Stimulated activated CD4-positive, alpha-beta T cell treated with anti-CD3 and anti-CD28 coated beads, Interleukin-4, amount 100 ng/mL, for 4 hours (primary cell): ENCODE results near the gene SMARCE1.
"Not testable (repeated sequence)": the region's sequence is repeated elsewhere in the genome, so short reads cannot be mapped to it uniquely, and the experiment has no call there.

ENCODE experiments used
- DNase-seq, 2 experiments: peaks; one replicate each; pipeline ENCODE4 v3.0.0-alpha.2; 2020

The SMARCE1 gene

DNA sequence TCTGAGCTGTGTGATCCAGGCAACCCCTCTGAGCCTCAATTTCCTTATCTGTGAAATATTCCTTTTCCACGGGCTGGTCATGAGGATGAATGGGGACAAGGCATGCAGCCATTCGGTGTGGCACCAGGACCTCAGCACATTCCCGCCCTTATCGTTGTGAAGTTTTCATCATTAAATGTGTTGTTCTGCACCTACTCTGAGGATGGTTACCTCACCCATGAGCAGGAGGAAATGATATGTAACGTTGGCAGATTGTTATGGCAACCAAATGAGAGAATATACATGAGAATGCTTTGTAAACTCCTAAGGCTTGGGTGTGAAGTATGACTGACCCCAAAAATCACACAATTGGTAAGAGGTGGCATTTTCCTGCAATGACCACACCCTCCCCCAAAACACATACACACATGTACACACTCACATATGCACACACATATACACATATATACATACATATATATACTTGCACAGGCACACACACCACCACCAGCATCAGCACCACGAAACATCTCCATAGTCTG, 39.5 kb downstream of the SMARCE1 start:
- DNase-seq, result no peak

GRCh38 chr17:40607641-40608040, 40.0 kb downstream of the SMARCE1 start:
- DNase-seq, result no peak

- DNase-seq, result no peak
These were observed 40.9 kb downstream of the SMARCE1 start for GRCh38 chr17:40606548-40607353.

GRCh38 chr17:40605306-40605705, 42.3 kb downstream of the SMARCE1 start:
- peak; percentile 50 to 82 for DNase-seq

DNA sequence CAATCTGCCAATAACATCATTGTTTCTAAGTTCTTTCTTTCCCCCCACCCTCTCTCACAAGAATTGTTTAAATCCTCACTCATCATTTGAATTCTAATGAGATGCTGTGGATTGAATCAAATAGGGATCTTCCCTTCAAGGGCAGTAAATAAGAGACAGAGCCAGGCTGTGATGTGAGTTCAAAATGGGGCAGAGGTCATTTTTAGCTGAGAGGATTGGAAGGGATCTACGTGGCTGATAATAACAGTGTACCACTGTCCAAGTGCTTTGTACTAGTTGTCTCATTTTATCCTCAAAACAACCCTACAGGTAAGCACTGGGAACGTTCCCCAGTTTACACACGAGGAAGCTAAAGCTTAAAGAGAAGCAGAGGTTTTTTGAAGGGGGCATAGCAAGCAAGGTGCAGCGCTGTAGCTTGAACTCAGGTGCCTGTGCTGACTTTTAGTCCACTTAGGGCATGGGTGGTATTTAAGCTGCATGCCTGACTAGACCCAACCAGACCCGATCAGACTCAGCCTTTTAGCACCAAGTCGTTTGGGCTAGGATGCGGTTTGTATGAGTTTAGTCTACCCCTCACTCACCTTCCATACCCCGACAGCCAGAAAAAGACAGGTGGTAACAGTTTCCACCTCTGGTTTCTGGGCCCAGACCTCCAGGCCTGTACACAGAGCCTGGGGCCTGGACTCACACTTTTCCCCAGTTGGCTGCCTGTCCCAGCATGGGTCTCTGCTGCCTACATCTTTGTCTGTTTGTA, 43.1 kb downstream of the SMARCE1 start:
- no peak for DNase-seq

GRCh38 chr17:40602445-40603443, 44.9 kb downstream of the SMARCE1 start:
- DNase-seq, result peak; percentile 57 to 60

DNA sequence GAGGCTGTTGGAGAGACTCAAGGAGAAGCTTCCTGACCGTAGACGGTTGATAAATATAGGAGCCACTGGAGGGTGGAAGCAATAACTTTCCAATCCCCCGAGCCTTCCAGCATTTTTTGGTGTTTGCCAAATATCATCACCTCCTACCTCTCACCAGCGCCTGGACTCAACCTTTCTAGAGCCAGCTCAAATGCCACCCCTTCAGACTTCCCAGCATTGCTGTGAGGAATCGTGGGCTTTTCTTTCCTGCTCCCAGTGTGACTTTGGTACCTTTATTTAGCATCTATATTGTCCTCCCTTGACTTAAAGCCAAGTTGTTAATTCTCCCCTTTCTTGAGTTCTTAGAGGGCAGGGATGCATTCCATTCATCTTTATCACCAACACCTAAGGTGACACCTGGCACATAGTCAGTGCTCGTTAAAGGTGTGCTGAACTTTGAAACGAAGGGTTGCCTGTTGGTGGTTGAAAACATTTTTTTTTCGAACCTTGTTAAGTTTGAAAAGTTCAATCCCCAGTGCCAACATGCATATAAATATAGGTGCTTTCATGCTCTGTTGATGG, 47.1 kb downstream of the SMARCE1 start:
- DNase-seq, result no peak

- DNase-seq, result no peak
These were observed 48.2 kb downstream of the SMARCE1 start for GRCh38 chr17:40599468-40599763.

DNA sequence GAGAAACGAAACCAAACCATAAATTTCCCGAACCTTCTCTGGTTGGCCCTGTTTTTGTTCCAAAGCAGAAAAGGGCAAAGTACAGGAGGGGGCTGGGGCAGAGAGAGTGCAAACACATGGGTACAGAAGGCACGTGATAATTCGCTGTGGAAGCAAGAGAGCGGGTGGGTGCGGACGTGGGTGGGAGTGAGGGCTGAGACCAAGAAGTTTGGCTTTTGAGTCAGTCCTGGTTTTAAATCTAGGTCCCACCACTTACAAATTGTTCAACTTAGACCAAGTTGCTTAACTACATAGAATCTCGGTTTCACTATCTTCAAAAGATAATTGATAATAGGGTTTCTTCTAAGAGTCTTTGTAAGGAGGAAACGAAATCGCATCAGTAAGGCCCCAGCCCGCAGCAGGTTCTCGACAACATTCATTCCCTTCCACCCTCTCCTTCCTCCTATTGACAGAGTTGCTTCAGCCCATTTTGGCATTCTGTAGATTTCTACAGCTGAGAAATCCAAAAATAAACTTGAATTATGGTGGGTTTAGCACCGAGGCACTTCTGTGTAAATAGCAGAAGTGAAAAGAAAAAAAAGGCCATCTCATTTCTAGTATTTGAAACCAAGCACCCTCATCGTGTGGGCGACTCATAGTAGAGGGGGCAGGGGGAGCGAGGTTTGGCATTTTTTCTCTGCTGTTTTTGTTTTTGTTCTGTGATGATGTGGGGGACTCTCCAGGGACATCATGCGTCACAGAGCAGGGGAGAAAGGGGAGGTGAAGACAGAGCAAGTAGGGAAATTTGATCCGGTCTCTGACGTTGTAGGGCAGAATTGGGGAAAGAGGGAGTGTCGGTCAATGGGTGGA, 48.8 kb downstream of the SMARCE1 start:
- peak; percentile 78 to 89 for DNase-seq

DNA sequence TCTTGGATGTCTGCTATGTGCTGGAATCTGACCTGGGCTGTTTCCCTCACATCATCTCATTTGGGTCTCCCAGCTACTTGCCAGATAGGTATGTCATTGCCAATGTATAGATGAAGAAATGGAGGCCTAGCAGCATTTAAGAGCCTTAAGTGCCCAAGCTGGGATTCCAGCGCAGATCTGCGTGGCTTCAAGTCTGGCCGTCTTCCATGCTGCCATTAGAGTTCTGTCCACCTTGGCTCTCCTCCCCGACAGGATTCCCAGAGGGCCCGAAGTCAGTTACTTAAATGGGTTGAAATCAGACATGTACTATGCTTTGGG, 49.4 kb downstream of the SMARCE1 start:
- DNase-seq, result no peak

DNA sequence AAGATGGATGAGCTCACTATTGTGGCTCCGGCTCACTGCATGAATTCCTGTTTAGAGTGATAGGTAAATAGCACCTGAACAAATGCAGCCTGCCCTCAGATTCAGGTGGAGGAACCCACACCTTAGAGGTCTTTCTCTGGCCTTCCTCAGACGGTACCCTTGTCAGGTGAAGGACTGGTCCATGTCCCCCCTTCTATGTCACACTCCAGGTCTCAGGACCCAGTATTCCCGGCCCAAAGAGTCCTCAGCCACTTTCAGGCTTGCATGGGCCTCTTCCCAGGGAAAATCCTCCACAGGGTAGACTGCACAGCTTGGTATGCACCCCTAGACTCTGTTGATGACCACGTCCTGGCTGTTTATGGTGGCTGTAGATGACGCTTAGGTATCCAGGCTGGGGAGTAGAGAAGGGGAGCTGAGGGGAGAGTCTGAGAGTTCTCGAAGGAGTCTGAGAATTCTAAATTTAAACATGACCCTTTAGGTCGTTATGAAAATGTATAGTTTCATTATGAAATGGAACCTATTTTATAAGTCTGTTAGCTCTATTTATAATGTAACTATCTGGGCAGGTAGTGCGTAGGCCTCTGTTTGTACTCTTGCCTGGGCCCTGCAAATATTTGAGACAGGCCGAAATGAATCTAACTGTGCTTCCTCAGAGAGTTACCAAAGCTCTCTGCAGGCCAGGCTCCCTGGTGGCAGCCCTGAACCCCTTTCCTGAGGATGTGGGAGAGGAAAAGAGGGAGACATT, 49.9 kb downstream of the SMARCE1 start:
- no peak for DNase-seq

- no peak for DNase-seq
These were observed 50.5 kb downstream of the SMARCE1 start for GRCh38 chr17:40597156-40597555.

DNA sequence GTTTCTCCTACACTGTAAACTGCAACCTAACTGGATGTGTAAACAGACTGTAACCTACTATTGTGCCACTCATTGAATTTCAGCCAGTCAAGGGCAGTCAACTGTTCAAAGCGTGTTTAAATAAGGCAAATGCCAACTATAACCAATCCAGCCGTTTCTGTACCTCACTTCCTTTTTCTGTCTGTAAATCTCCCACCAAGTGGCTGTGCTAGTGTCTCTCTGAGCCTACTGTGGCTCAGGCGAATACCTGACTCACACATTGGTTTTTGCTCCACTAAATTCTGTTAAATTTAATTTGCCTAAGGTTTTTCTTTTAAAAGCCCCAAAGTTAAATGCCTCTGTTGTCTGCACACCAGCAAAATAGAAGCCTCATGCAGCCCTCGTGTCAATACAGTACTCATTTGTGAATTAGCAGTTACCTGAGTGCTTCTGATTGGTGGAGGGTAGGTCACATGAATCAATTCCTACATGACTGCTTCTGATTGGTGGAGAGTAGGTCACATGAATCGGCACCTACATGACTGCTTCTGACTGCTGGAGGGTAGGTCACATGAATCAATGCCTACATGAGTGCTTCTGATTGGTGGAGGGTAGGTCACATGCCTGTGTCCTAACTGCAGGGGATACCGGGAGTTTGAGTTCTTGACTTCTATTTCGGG, 51.2 kb downstream of the SMARCE1 start:
- DNase-seq, result no peak

DNA sequence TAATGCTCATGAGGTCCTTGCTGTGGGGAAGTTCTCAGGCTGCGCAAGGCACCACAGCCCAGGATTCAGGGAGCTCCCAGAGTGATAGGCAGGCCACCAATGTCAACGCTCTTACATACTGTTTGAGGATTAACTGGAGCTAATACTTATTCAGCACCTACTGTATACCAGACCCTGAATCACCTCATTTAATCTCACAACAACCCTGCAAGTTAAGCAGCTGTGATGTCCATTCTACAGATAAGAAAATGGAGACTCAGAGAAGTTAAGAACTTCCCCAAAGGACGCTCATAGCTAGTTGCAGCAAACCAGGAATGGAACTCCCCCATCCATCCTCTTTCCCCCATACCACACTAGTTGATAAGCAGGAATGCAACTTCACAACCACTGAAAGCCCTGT, 56.9 kb downstream of the SMARCE1 start:
- no peak for DNase-seq

DNA sequence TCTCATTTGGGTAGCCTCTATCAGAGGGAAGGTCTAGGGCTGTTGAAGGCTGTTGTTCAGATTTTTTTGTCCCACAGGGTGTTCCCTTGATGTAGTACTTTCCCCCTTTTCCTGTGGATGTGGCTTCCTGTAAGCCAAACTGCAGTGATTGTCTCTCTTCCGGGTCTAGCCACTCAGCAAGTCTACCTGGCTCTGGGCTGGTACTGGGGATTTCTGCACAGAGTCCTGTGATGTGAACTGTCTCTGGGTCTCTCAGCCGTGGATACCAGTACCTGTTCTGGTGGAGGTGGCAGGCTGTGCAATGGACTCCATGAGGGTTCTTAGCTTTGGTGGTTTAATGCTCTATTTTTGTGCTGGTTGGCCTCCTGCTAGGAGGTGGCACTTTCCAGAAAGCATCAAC, 59.1 kb downstream of the SMARCE1 start:
- DNase-seq, result no peak

GRCh38 chr17:40586264-40586663, 61.4 kb downstream of the SMARCE1 start:
- DNase-seq, result not testable (repeated sequence)

- DNase-seq, result not testable (repeated sequence)
These were observed 62.7 kb downstream of the SMARCE1 start for GRCh38 chr17:40584950-40585349.

- DNase-seq, result peak in 1 of 2 experiments; percentile 50
These were observed 65.2 kb downstream of the SMARCE1 start for GRCh38 chr17:40582328-40582901.

GRCh38 chr17:40580140-40580539, 67.5 kb downstream of the SMARCE1 start:
- no peak for DNase-seq

DNA sequence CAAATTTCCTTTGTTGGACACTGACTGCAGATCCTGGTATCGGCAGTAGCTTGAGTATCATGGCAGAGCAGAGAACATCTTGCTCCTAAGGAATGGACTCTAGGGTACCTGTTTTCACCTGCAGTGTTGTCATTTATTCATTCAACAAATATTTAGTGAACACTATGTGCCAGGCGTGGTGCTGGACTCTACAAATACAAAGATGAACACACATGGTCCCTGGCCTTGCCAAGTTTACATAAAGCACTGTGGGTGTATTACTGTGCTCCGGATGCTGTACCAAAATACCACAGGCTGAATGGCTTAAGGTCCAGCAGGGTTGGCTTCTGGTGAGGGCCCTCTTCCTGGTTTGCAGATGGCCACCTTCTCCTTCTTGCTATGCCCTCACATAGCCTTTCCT, 68.1 kb downstream of the SMARCE1 start:
- no peak for DNase-seq
